Body of pancreas (tissue), 4 donors: ENCODE results near the gene HAND1. TPM values are rescaled to one million over a fixed set of nuclear protein-coding genes. Genes with fewer than 3 reads are reported as not detected.

ENCODE experiments used
- ATAC-seq: fragments of 150-250 bp; one replicate; pipeline ENCODE4 v1.9.1; 2016
- DNase-seq, 4 donors: peaks; one replicate each; pipeline ENCODE4 v3.0.0-alpha.2; 2019
- H3K27ac ChIP-seq, 4 donors: fragments of 200-600 bp; sonication (generic); 1 replicate in 3 of 4; 2 replicates in 1 of 4; pipeline versions ENCODE4 v1.5.1 to v1.6.1; 2016 to 2019; ENCODE audit warnings: mild to moderate bottlenecking in 1 of 4, mixed read lengths in 1 of 4, moderate library complexity in 1 of 4
- H3K27me3 ChIP-seq, 2 donors: fragments of 200-600 bp; sonication (generic); one replicate each; pipeline ENCODE4 v1.6.0; 2016; ENCODE audit warnings: mild to moderate bottlenecking in 1 of 2
- H3K36me3 ChIP-seq, 2 donors: fragments of 200-600 bp; sonication (generic); replicated peaks in 1 of 2; 2 replicates each; pipeline ENCODE4 v1.5.1; 2016; ENCODE audit warnings: low read depth in 2 of 2; ENCODE audit not compliant: insufficient read depth in 1 of 2
- H3K4me1 ChIP-seq: fragments of 200-600 bp; sonication (generic); one replicate; pipeline ENCODE4 v1.6.0; 2016
- H3K4me3 ChIP-seq, 2 donors: fragments of 200-600 bp; sonication (generic); 1 replicate in 1 of 2; 2 replicates in 1 of 2; pipeline ENCODE4 v1.5.1; 2016 to 2019
- H3K9me3 ChIP-seq, 3 donors: fragments of 200-600 bp; sonication (generic); 1 replicate in 2 of 3; 2 replicates in 1 of 3; pipeline ENCODE4 v1.5.1; 2016
- CTCF ChIP-seq, 7 experiments: fragments of 450-650 bp in 4 of 7; fragments of 200-600 bp in 3 of 7; sonication (generic) in 3 of 7; IDR thresholded peaks; one replicate each; pipeline ENCODE4 v1.5.1; 2016 to 2019; ENCODE audit warnings: antibody characterized with exemption in 7 of 7
- POLR2A ChIP-seq, 3 donors: fragments of 450-650 bp; IDR thresholded peaks; one replicate each; pipeline ENCODE4 v1.6.1; 2016; ENCODE audit warnings: antibody characterized with exemption in 3 of 3, mild to moderate bottlenecking in 2 of 3
- WGBS, 2 donors: methylation state at CpG; one replicate each; pipeline ENCODE4 v1.1.5; 2017; 5-methylcytosine and 5-hydroxymethylcytosine counted together
- intact Hi-C: fragments of 100-400 bp; cut with DNase I; formaldehyde crosslinking; loops from one replicate; pipeline ENCODE4 v1.15.1; 2023
- total RNA-seq, 2 donors: library from RNA; depleted of rRNA; stranded (reverse); fragments of >200 nt; gene quantifications; one replicate each; pipeline ENCODE4 v1.1.0, GENCODE V29; 2016

The HAND1 gene
- total RNA-seq, 2 donors from 2014 or later = not detected

DNA sequence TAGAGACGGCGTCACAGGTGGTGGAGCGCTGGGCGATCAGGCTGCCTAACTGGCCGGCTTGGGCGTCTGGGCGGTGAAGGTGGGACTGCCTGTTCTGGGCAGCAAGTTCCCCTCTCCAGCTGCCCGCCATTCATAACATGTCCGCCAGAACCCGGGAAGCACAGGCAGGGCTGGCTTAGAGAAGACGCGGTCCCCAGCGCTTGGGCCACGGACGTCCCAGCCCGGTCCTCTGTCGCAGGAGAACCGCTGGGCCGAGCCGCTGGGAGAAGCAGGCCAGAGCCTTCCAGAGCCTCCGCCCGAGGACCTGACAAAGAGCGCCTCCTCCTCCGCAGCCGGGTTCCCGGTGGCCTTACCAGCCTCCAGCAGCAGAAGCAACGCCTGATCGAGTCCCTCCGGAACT is 15.2 kb upstream of the HAND1 start:
- intact Hi-C loops = no loop called here
- no peak for TF ChIP-seq POLR2A (IDR thresholded peaks at IDR 0.05)
- no peak for TF ChIP-seq CTCF (IDR thresholded peaks at IDR 0.05)
- H3K9me3 ChIP-seq = no peaks in the 10 kb centered on the region
- WGBS, 2 donors = 53 to 62% methylated on average over 13 to 29 of the region's 29 CpGs
- H3K27me3 ChIP-seq = peaks cover 0 to 9% of the 10 kb centered on the region in 2 donors
- ATAC-seq (no peak), DNase-seq (no peak)
- no peak overlapping the region for H3K27ac ChIP-seq
- no peaks in the 10 kb centered on the region for H3K4me1 ChIP-seq
- H3K4me3 ChIP-seq = no peak overlapping the region
- no peaks in the 10 kb centered on the region for H3K36me3 ChIP-seq

GRCh38 chr5:154491941-154492340 is 13.9 kb upstream of the HAND1 start:
- ATAC-seq (no peak), DNase-seq (no peak)
- no peak overlapping the region for H3K4me3 ChIP-seq
- 55 to 64% methylated on average over 2 of the region's 2 CpGs for WGBS, 2 donors
- no peaks in the 10 kb centered on the region for H3K4me1 ChIP-seq
- intact Hi-C loops = no loop called here
- no peaks in the 10 kb centered on the region for H3K9me3 ChIP-seq
- TF ChIP-seq POLR2A (IDR thresholded peaks at IDR 0.05) = no peak
- TF ChIP-seq CTCF (IDR thresholded peaks at IDR 0.05) = no peak
- peaks cover 0 to 12% of the 10 kb centered on the region in 2 donors for H3K27me3 ChIP-seq
- H3K27ac ChIP-seq = no peak overlapping the region
- no peaks in the 10 kb centered on the region for H3K36me3 ChIP-seq

GRCh38 chr5:154487541-154487940 is 9.5 kb upstream of the HAND1 start:
- no peaks in the 10 kb centered on the region for H3K9me3 ChIP-seq
- 21 to 22% methylated on average over 2 of the region's 2 CpGs for WGBS, 2 donors
- peaks cover 5 to 55% of the 10 kb centered on the region in 2 donors for H3K27me3 ChIP-seq
- TF ChIP-seq POLR2A (IDR thresholded peaks at IDR 0.05) = no peak
- no peak overlapping the region for H3K4me3 ChIP-seq
- DNase-seq (no peak), ATAC-seq (no peak)
- no peaks in the 10 kb centered on the region for H3K36me3 ChIP-seq
- intact Hi-C loops = no loop called here
- no peak overlapping the region for H3K27ac ChIP-seq
- peaks cover 22% of the 10 kb centered on the region for H3K4me1 ChIP-seq

DNA sequence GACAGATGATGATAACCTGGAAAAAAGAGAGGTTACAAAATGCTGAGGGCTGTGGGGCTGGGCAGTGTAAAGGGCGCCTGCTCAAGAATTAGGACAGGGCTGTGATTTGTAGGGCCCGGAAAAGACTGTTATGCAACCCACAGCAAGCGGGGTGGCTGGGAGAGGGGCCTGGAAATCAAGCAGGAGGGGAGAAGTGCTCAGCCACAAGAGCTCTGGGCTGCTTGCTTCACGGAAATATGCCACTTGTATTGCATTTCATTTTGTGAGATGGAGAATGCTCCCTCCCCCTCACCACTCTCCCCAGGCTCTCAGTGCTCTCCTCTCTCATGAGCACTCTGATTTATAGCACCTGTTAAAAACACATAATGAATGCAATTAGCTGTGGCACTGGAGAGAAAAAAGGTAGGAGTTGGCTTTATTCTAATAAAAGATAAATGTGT is 8.4 kb upstream of the HAND1 start:
- ATAC-seq (no peak), DNase-seq (no peak)
- Histone ChIP-seq H3K4me3 (no peak overlapping the region), H3K9me3 (no peaks in the 10 kb centered on the region), H3K27ac (no peak overlapping the region), H3K36me3 (no peaks in the 10 kb centered on the region), H3K27me3 (peaks cover 5 to 61% of the 10 kb centered on the region in 2 donors), H3K4me1 (peaks cover 25% of the 10 kb centered on the region)
- intact Hi-C loops = no loop called here
- TF ChIP-seq CTCF (IDR thresholded peaks at IDR 0.05) = no peak
- TF ChIP-seq POLR2A (IDR thresholded peaks at IDR 0.05) = no peak
- WGBS, 2 donors = 4 to 8% methylated on average over 4 of the region's 4 CpGs

GRCh38 chr5:154485850-154486426 is 7.9 kb upstream of the HAND1 start:
- H3K4me3 ChIP-seq = no peak overlapping the region
- H3K27ac ChIP-seq = no peak overlapping the region
- no peak for TF ChIP-seq POLR2A (IDR thresholded peaks at IDR 0.05)
- no peak for TF ChIP-seq CTCF (IDR thresholded peaks at IDR 0.05)
- DNase-seq = no peak
- H3K36me3 ChIP-seq = no peaks in the 10 kb centered on the region
- peaks cover 5 to 66% of the 10 kb centered on the region in 2 donors for H3K27me3 ChIP-seq
- no peaks in the 10 kb centered on the region for H3K9me3 ChIP-seq
- intact Hi-C loops = no loop called here
- peaks cover 25% of the 10 kb centered on the region for H3K4me1 ChIP-seq
- no peak for ATAC-seq
- 18 to 20% methylated on average over 6 of the region's 6 CpGs for WGBS, 2 donors
